HTR-8/SVneo (cell line): ENCODE measurements around the gene ANO3.
"Not testable (repeated sequence)": the region's sequence is repeated elsewhere in the genome, so short reads cannot be mapped to it uniquely, and the experiment has no call there.

Experiments used
- DNase-seq: peaks from one replicate; pipeline ENCODE4 v3.0.0; 2011; ENCODE audit warnings: low spot score, mixed read lengths; ENCODE audit not compliant: insufficient read length
- FAIRE-seq: peaks from 2 replicates; lab custom pipeline; 2011; peaks lifted over from hg19 to GRCh38; lab: Jason Lieb, UNC

Gene ANO3

GRCh38 chr11:26558190-26558589 lies 226.3 kb downstream of the ANO3 start:
- DNase-seq, result no peak
- no peak for FAIRE-seq

GRCh38 chr11:26569646-26570045 lies 237.7 kb downstream of the ANO3 start:
- FAIRE-seq, result no peak

GRCh38 chr11:26571861-26572654 lies 240.1 kb downstream of the ANO3 start, which contains the start of gene MUC15:
MUC15 (minus strand) TSS chr11:26572263; CDS start chr11:26567094, 5,169 bp downstream.
- DNase-seq (no peak), FAIRE-seq (no peak)

More at GRCh38 chr11:26569646-26570045, 237.7 kb downstream of the ANO3 start:
- DNase-seq, result no peak

GRCh38 chr11:26572770-26573402 lies 241.0 kb downstream of the ANO3 start:
- DNase-seq, result no peak
- no peak for FAIRE-seq

- FAIRE-seq (no peak), DNase-seq (no peak)
Measured at GRCh38 chr11:26573896-26574295, 242.0 kb downstream of the ANO3 start.

- FAIRE-seq (no peak), DNase-seq (no peak)
Measured at GRCh38 chr11:26575946-26576345, 244.0 kb downstream of the ANO3 start.

- no peak for FAIRE-seq
- DNase-seq, result no peak
Measured at GRCh38 chr11:26578998-26579661, 247.2 kb downstream of the ANO3 start.

GRCh38 chr11:26579683-26580082 lies 247.8 kb downstream of the ANO3 start:
- DNase-seq (no peak), FAIRE-seq (no peak)

GRCh38 chr11:26580929-26581328 lies 249.0 kb downstream of the ANO3 start:
- FAIRE-seq (no peak), DNase-seq (no peak)

GRCh38 chr11:26583550-26583949 lies 251.6 kb downstream of the ANO3 start:
- DNase-seq (no peak), FAIRE-seq (no peak)

- FAIRE-seq, result no peak
- DNase-seq, result no peak
Measured at GRCh38 chr11:26584818-26585217, 252.9 kb downstream of the ANO3 start.

GRCh38 chr11:26587073-26587472 lies 255.1 kb downstream of the ANO3 start:
- DNase-seq (no peak), FAIRE-seq (no peak)

- DNase-seq, result no peak
- no peak for FAIRE-seq
Measured at GRCh38 chr11:26593691-26594090, 261.8 kb downstream of the ANO3 start.

GRCh38 chr11:26595207-26595865 lies 263.4 kb downstream of the ANO3 start:
- FAIRE-seq, DNase-seq: not testable (repeated sequence)

- not testable (repeated sequence) for FAIRE-seq, DNase-seq
Measured at GRCh38 chr11:26597049-26597689, 265.2 kb downstream of the ANO3 start.

GRCh38 chr11:26597899-26598298 lies 266.0 kb downstream of the ANO3 start:
- DNase-seq (no peak), FAIRE-seq (no peak)

- FAIRE-seq (no peak), DNase-seq (no peak)
Measured at GRCh38 chr11:26599425-26599824, 267.5 kb downstream of the ANO3 start.

- FAIRE-seq (no peak), DNase-seq (no peak)
Measured at GRCh38 chr11:26599876-26600434, 268.0 kb downstream of the ANO3 start.

- FAIRE-seq (no peak), DNase-seq (no peak)
Measured at GRCh38 chr11:26607725-26608506, 276.0 kb downstream of the ANO3 start.
